GM18909 (cell line): ENCODE data around the gene TRIP11.

Experiments
- ATAC-seq: cut with Tn5 transposase; IDR thresholded peaks from one replicate; pipeline ENCODE4 v1.9.1; 2021; ENCODE audit warnings: mild to moderate bottlenecking; ENCODE audit not compliant: unreplicated experiment, poor library complexity

The TRIP11 gene

GRCh38 chr14:92012121-92012748 lies 27.6 kb downstream of the TRIP11 start:
- ATAC-seq = no peak

- no peak for ATAC-seq
These were observed 29.2 kb downstream of the TRIP11 start for GRCh38 chr14:92010644-92011043.

GRCh38 chr14:92009604-92010003 lies 30.3 kb downstream of the TRIP11 start:
- no peak for ATAC-seq

GRCh38 chr14:92005019-92005418 lies 34.8 kb downstream of the TRIP11 start:
- ATAC-seq = no peak

- no peak for ATAC-seq
These were observed 35.8 kb downstream of the TRIP11 start for GRCh38 chr14:92004062-92004461.

GRCh38 chr14:91998667-91999570 lies 40.9 kb downstream of the TRIP11 start:
- no peak for ATAC-seq

- ATAC-seq = no peak
These were observed 42.4 kb downstream of the TRIP11 start for GRCh38 chr14:91997492-91997891.

GRCh38 chr14:91996948-91997371 lies 42.9 kb downstream of the TRIP11 start:
- no peak for ATAC-seq

- no peak for ATAC-seq
These were observed 52.7 kb downstream of the TRIP11 start for GRCh38 chr14:91987192-91987591.

- ATAC-seq = no peak
These were observed 54.2 kb downstream of the TRIP11 start for GRCh38 chr14:91985521-91986255.

GRCh38 chr14:91985008-91985407 lies 54.9 kb downstream of the TRIP11 start:
- no peak for ATAC-seq

- ATAC-seq = no peak
These were observed 56.3 kb downstream of the TRIP11 start for GRCh38 chr14:91983588-91983987.

GRCh38 chr14:91980157-91980556 lies 59.7 kb downstream of the TRIP11 start:
- no peak for ATAC-seq

- ATAC-seq = no peak
These were observed 62.0 kb downstream of the TRIP11 start for GRCh38 chr14:91977884-91978283.

GRCh38 chr14:91975763-91976162 lies 64.1 kb downstream of the TRIP11 start:
- ATAC-seq = no peak

- no peak for ATAC-seq
These were observed 68.6 kb downstream of the TRIP11 start for GRCh38 chr14:91971188-91971778.

GRCh38 chr14:91968280-91968679 lies 71.6 kb downstream of the TRIP11 start:
- ATAC-seq = no peak

- ATAC-seq = no peak
These were observed 75.1 kb downstream of the TRIP11 start for GRCh38 chr14:91964724-91965123.

- ATAC-seq = no peak
These were observed 75.8 kb downstream of the TRIP11 start for GRCh38 chr14:91964011-91964410.

- no peak for ATAC-seq
These were observed 76.4 kb downstream of the TRIP11 start for GRCh38 chr14:91963465-91963864.
